ENCODE results near the gene CXCL16. TPM values are rescaled to one million over a fixed set of nuclear protein-coding genes. Genes with fewer than 3 reads are reported as not detected.
"Not testable (repeated sequence)": the region's sequence is repeated elsewhere in the genome, so short reads cannot be mapped to it uniquely, and the experiment has no call there.

Gene CXCL16
- polyA plus RNA-seq, 3 donors: 11.0 to 13.8 (median 11.5) TPM

- no peak for DNase-seq (ENCODE audit: low read depth in 3 of 3, low spot score in 2 of 3)
These were observed 36.4 kb downstream of the CXCL16 start for GRCh38 chr17:4703330-4703691.

GRCh38 chr17:4701116-4701515 lies 38.6 kb downstream of the CXCL16 start:
- no peak for DNase-seq (ENCODE audit: low read depth in 3 of 3, low spot score in 2 of 3)

DNA sequence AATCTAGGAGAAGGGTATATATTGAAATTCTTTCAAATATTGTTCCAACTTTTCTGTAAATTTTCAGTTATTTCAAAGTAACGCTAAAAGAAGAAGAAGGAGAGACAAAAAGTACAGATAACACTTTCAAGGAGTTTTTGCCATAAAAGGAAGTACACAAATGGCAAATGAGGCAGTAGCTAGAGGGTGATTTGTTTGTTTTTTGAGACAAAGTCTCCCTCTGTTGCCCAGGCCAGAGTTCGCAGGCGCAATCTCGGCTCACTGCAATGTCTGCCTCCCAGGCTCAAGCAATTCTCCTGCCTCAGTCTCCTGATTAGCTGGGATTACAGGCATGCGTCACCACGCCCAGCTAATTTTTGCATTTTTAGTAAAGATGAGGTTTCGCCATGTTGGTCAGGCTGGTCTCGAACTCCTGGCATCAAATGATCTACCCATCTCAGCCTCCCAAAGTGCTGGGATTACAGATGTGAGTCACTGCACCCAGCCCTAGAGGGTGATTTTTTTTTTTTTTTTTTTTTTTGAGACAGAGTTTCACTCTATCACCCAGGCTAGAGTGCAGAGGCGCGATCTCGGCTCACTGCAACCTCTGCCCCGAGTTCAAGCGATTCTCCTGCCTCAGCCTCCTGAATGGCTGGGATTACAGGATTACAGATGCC lies 40.2 kb downstream of the CXCL16 start:
- not testable (repeated sequence) for DNase-seq (ENCODE audit: low read depth in 3 of 3, low spot score in 2 of 3)

DNA sequence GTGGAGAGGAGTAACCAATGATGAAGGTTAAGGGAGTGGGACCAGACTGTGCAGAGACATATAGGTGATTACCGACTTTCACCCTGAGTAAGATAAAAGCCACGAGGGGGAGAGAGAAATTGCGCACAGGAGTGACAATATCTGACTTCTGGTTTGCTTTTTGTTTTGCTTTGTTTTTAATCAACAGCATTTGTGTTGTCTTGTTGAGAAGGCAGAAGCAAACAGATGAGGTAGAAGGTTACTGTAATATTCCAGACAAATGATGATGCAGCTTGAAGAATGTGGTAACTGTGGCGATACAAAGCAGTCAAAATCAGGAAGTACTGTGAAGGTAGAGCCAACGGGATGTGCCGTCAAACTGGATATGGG lies 43.3 kb downstream of the CXCL16 start:
- no peak for DNase-seq (ENCODE audit: low read depth in 3 of 3, low spot score in 2 of 3)

GRCh38 chr17:4693416-4693815 lies 46.3 kb downstream of the CXCL16 start:
- DNase-seq (ENCODE audit: low read depth in 3 of 3, low spot score in 2 of 3): no peak

DNA sequence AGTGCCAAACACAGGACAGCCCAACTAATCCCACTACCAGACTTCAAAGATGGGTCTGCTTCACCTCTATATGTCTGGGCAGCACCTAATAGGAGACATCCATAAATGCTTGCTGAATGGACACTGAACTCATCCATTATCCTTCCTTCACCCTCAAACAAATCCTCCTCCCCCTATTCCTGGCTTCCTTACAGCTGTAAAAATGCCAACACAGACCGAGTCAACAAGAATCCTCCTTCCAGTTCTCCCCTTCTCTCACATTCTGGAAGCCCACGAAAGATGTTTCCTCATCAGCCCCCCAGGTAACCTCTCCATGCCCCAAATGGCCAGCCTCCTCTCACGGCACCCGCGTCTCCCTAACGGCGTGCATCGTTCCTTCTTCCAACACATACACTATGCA lies 48.0 kb downstream of the CXCL16 start:
- no peak for DNase-seq (ENCODE audit: low read depth in 3 of 3, low spot score in 2 of 3)

- DNase-seq (ENCODE audit: low read depth in 3 of 3, low spot score in 2 of 3): no peak
These were observed 49.0 kb downstream of the CXCL16 start for GRCh38 chr17:4690745-4691144.

- DNase-seq (ENCODE audit: low read depth in 3 of 3, low spot score in 2 of 3): not testable (repeated sequence)
These were observed 49.9 kb downstream of the CXCL16 start for GRCh38 chr17:4689872-4690271.

GRCh38 chr17:4683739-4684138 lies 56.0 kb downstream of the CXCL16 start:
- not testable (repeated sequence) for DNase-seq (ENCODE audit: low read depth in 3 of 3, low spot score in 2 of 3)

Other genes starting within 250 kb of the CXCL16 start
- 10 to 100 TPM; 30.9 to 41.5 (median 37.0) TPM for gene SPNS2, start 241.0 kb downstream of the CXCL16 start, polyA plus RNA-seq (ENCODE audit: insufficient read length in 3 of 3)
- gene MYBBP1A, start 184.5 kb downstream of the CXCL16 start, polyA plus RNA-seq (ENCODE audit: insufficient read length in 3 of 3): 10 to 100 TPM; 29.9 to 32.4 (median 31.5) TPM
- gene GGT6, start 179.4 kb downstream of the CXCL16 start, polyA plus RNA-seq (ENCODE audit: insufficient read length in 3 of 3): 1 to 10 TPM; 6.1 to 8.6 (median 7.1) TPM
- 10 to 100 TPM; 48.1 to 55.6 (median 52.2) TPM for gene SMTNL2, start 155.4 kb downstream of the CXCL16 start, polyA plus RNA-seq (ENCODE audit: insufficient read length in 3 of 3)
- gene ALOX15, start 98.2 kb downstream of the CXCL16 start, polyA plus RNA-seq (ENCODE audit: insufficient read length in 3 of 3): under 1 TPM; 0.37 to 0.43 (median 0.37) TPM
- gene PELP1, start 35.8 kb downstream of the CXCL16 start, polyA plus RNA-seq (ENCODE audit: insufficient read length in 3 of 3): 10 to 100 TPM; 34.8 to 39.2 (median 38.9) TPM
- 10 to 100 TPM; 26.7 to 27.9 (median 26.7) TPM for gene ARRB2, start 29.3 kb downstream of the CXCL16 start, polyA plus RNA-seq (ENCODE audit: insufficient read length in 3 of 3)
- 10 to 100 TPM; 26.0 to 28.7 (median 28.0) TPM for gene MED11, start 8.5 kb downstream of the CXCL16 start, polyA plus RNA-seq (ENCODE audit: insufficient read length in 3 of 3)
- under 1 TPM; 0.42 to 0.54 (median 0.47) TPM for gene ZMYND15, start 95 bp downstream of the CXCL16 start, polyA plus RNA-seq (ENCODE audit: insufficient read length in 3 of 3)
- 1 to 10 TPM in 2 of 3 donors, under 1 TPM in 1; 0.69 to 1.5 (median 1.4) TPM for gene TM4SF5, start 32.0 kb upstream of the CXCL16 start, polyA plus RNA-seq (ENCODE audit: insufficient read length in 3 of 3)
- gene VMO1, start 46.4 kb upstream of the CXCL16 start, polyA plus RNA-seq (ENCODE audit: insufficient read length in 3 of 3): under 1 TPM; 0.33 to 0.61 (median 0.39) TPM
- 1 to 10 TPM; 3.8 to 5.4 (median 4.1) TPM for gene GLTPD2, start 49.0 kb upstream of the CXCL16 start, polyA plus RNA-seq (ENCODE audit: insufficient read length in 3 of 3)
- 100 to 1,000 TPM; 135 to 147 (median 142) TPM for gene PSMB6, start 56.2 kb upstream of the CXCL16 start, polyA plus RNA-seq (ENCODE audit: insufficient read length in 3 of 3)
- 10 to 100 TPM; 30.7 to 35.9 (median 31.9) TPM for gene PLD2, start 67.2 kb upstream of the CXCL16 start, polyA plus RNA-seq (ENCODE audit: insufficient read length in 3 of 3)
- 10 to 100 TPM; 51.6 to 60.6 (median 52.2) TPM for gene MINK1, start 93.4 kb upstream of the CXCL16 start, polyA plus RNA-seq (ENCODE audit: insufficient read length in 3 of 3)
- gene C17orf107, start 159.6 kb upstream of the CXCL16 start, polyA plus RNA-seq (ENCODE audit: insufficient read length in 3 of 3): 1 to 10 TPM; 1.2 to 1.4 (median 1.2) TPM
- gene CHRNE, start 163.2 kb upstream of the CXCL16 start, polyA plus RNA-seq (ENCODE audit: insufficient read length in 3 of 3): 1 to 10 TPM; 1.0 to 1.4 (median 1.1) TPM
- gene GP1BA, start 192.3 kb upstream of the CXCL16 start, polyA plus RNA-seq (ENCODE audit: insufficient read length in 3 of 3): 1 to 10 TPM; 1.6 to 2.9 (median 2.4) TPM
- gene SLC25A11, start 200.1 kb upstream of the CXCL16 start, polyA plus RNA-seq (ENCODE audit: insufficient read length in 3 of 3): 10 to 100 TPM; 66.8 to 79.5 (median 71.7) TPM
- 100 to 1,000 TPM; 136 to 139 (median 137) TPM for gene RNF167, start 200.3 kb upstream of the CXCL16 start, polyA plus RNA-seq (ENCODE audit: insufficient read length in 3 of 3)
- gene PFN1, start 208.6 kb upstream of the CXCL16 start, polyA plus RNA-seq (ENCODE audit: insufficient read length in 3 of 3): 100 to 1,000 TPM; 296 to 397 (median 351) TPM
- gene ENO3, start 211.2 kb upstream of the CXCL16 start, polyA plus RNA-seq (ENCODE audit: insufficient read length in 3 of 3): 10 to 100 TPM; 16.0 to 22.9 (median 16.7) TPM
- gene SPAG7, start 227.9 kb upstream of the CXCL16 start, polyA plus RNA-seq (ENCODE audit: insufficient read length in 3 of 3): 100 to 1,000 TPM; 103 to 107 (median 104) TPM
- 10 to 100 TPM; 18.9 to 22.5 (median 22.3) TPM for gene CAMTA2, start 247.7 kb upstream of the CXCL16 start, polyA plus RNA-seq (ENCODE audit: insufficient read length in 3 of 3)

Data from right renal cortex interstitium (tissue), 3 donors.